ENCODE measurements around the gene SPOCK1. TPM values are rescaled to one million over a fixed set of nuclear protein-coding genes. Genes with fewer than 3 reads are reported as not detected.

Gene SPOCK1
- total and polyA plus RNA-seq, 2 of the 4 experiments (the other 2 are of a cell fraction), result 5.0 to 20.3 TPM

DNA sequence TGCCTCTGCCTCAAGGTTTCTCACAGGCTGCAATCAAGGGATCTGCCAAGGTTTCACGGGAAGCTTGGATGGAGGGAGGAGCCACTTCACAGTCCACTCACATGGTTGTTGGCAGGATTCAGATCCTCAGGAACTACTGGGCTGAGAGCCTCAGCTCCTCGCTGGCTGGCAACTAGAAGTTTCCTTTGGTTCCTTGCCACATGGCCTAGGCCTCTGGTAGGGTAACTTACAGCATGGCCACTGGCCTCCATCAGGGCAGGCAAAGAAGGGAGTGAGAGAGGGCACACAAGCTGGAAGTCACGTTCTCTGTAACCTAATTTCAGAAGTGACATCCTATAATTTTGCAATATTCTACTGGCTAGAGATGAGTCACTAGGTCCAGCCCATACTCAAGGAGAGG is 32.2 kb downstream of the SPOCK1 start:
- no peaks in the 10 kb centered on the region for H3K27me3 ChIP-seq (ENCODE audit: control insufficient read depth, insufficient read depth, low read length)
- H4K20me1 ChIP-seq (ENCODE audit: insufficient read depth, low read length), result no peaks in the 10 kb centered on the region
- in situ Hi-C loops (cut with MboI; ENCODE audit: low sequenced_read_pairs) (no loop called here), dilution Hi-C loops (cut with HindIII; ENCODE audit: low sequenced_read_pairs, unreplicated experiment) (no loop called here), intact Hi-C loops (cut with micrococcal nuclease) (no loop called here)
- 40% methylated on average over 1 of the region's 3 CpGs; no CpG with 5 or more reads in 1 of the 2 experiments for WGBS, 2 experiments (ENCODE audit: extremely low coverage in 2 of 2, insufficient read length in 1 of 2)
- ATAC-seq (ENCODE audit: low read depth) (no peak), DNase-seq (no peak)
- CTCF ChIA-PET, result interaction anchor here (0.6 kb wide), 2 partner anchors 12 to 77 kb away, joined by 3 read pairs; no protein-coding TSS in a partner anchor
- H2AK5ac ChIP-seq (ENCODE audit: low read depth, low read length), result no peak overlapping the region
- no peaks in the 10 kb centered on the region; a peak in 1 of 4 replicates for H3K79me1 ChIP-seq (ENCODE audit: low read depth in 1 of 2, low read length in 2 of 2)
- peak overlapping the region; percentile 37 for H2AK9ac ChIP-seq (replicated peaks; ENCODE audit: low read depth, low read length, poor library complexity)
- BruUV-seq (replicated peaks), result no TSS peak
- no peak overlapping the region for H2BK5ac ChIP-seq (ENCODE audit: low read depth, low read length, poor library complexity, severe bottlenecking)
- H4K5ac ChIP-seq (ENCODE audit: low read depth, low read length), result no peak overlapping the region
- H2BK15ac ChIP-seq (ENCODE audit: low read depth, low read length), result no peak overlapping the region
- no peaks in the 10 kb centered on the region for H3K36me3 ChIP-seq (ENCODE audit: control insufficient read depth, insufficient read depth, low read length)
- H2BK120ac ChIP-seq (ENCODE audit: low read depth, low read length), result no peak overlapping the region
- H2AFZ ChIP-seq (replicated peaks; ENCODE audit: low read length, poor library complexity), result no peak overlapping the region
- H3K4me2 ChIP-seq (ENCODE audit: low read depth, low read length), result no peak overlapping the region
- H3K56ac ChIP-seq (ENCODE audit: extremely low read depth, insufficient read depth, low read length), result no peak overlapping the region
- POLR2A ChIA-PET (ENCODE audit: unreplicated experiment), result no interaction called here
- H3K9me3 ChIP-seq (ENCODE audit: control insufficient read depth, insufficient read depth, low read length), result no peaks in the 10 kb centered on the region
- no peak overlapping the region for H2BK20ac ChIP-seq (ENCODE audit: low read depth, low read length)
- no peaks in the 10 kb centered on the region; the same call in 1 of the 2 replicates for H3K4me1 ChIP-seq (ENCODE audit: control insufficient read depth, insufficient read depth, low read length)
- H3K4ac ChIP-seq (ENCODE audit: low read depth, low read length), result no peak overlapping the region
- no peak overlapping the region for H3K14ac ChIP-seq (replicated peaks; ENCODE audit: low read depth, low read length)
- H4K91ac ChIP-seq (ENCODE audit: insufficient read depth, low read depth, low read length), result no peak overlapping the region
- no peak overlapping the region for H3K18ac ChIP-seq (ENCODE audit: low read depth, low read length)
- TF ChIP-seq FOS (IDR thresholded peaks at IDR 0.05; ENCODE audit: low read depth, low read length), result no peak
- TF ChIP-seq RCOR1 (IDR thresholded peaks at IDR 0.05; ENCODE audit: insufficient replicate concordance, low read length), result no peak
- TF ChIP-seq MXI1 (IDR thresholded peaks at IDR 0.05; ENCODE audit: borderline replicate concordance, low read depth, low read length), result no peak
- TF ChIP-seq BHLHE40 (IDR thresholded peaks at IDR 0.05; ENCODE audit: low read depth, low read length), result no peak
- TF ChIP-seq POLR2A (IDR thresholded peaks at IDR 0.05; ENCODE audit: low read depth, low read length), result no peak
- no peak for TF ChIP-seq NFE2L2 (IDR thresholded peaks at IDR 0.05; ENCODE audit: low read depth, low read length)
- no peak for TF ChIP-seq MAZ (IDR thresholded peaks at IDR 0.05; ENCODE audit: borderline replicate concordance, low read depth, low read length)
- TF ChIP-seq CHD1 (IDR thresholded peaks at IDR 0.05; ENCODE audit: low read depth, low read length), result no peak
- no peak for TF ChIP-seq SMC3 (IDR thresholded peaks at IDR 0.05; ENCODE audit: low read depth, low read length)
- no peak overlapping the region for H3K9ac ChIP-seq (ENCODE audit: low read depth, low read length)
- no peaks in the 10 kb centered on the region; the same call in 1 of the 2 replicates for H3K9me1 ChIP-seq (ENCODE audit: insufficient read depth, low read length)
- H3K23ac ChIP-seq (ENCODE audit: low read depth, low read length), result no peak overlapping the region
- H3K27ac ChIP-seq (ENCODE audit: insufficient read depth, low read length), result no peak overlapping the region
- H3K4me3 ChIP-seq (ENCODE audit: insufficient read depth, low read depth, low read length), result no peak overlapping the region
- no peak overlapping the region for H4K8ac ChIP-seq (ENCODE audit: low read depth in 2 of 2, low read length in 2 of 2)

All from IMR-90 (cell line).